ENCODE data around the gene DUSP7. TPM values are rescaled to one million over a fixed set of nuclear protein-coding genes. Genes with fewer than 3 reads are reported as not detected.

DUSP7 gene
- total RNA-seq, 1 donor from 2014 or later: 23.5 TPM

DNA sequence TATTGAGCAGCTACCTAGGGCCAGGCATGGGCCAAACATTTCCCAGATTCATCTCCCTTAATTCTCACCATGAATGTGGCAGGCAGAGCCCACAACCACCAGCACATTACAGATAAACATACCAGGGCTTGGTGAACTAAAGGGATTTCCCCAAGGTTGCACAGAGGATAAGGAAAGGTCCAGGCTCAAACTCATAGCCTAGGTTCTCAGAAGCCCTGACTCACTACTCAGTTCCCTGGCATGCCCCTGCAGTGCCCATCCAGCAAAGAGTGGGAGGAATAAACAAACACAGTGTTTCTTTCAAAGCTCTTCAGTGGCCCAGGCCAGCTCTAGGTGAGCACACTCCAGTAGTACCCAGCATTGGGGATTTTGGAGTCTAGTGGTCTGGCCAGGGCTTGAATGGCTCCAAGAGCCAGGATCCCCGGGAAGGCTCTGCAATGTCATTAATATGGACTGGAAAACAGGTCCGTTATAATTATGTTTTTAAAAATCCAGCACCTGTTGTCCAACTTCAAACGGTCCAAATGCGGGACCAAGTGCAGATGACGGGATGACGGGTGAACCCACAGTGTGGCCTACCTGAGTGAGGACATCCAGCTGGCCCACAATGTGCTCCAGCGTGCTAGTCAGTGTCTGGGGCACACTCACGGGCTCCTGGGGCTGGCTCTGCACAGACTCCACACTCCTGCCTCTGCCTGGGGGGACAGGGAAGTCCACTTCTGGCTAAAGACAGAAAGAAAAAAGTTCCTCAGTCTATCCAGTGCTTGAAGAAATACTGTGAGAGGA is 39.8 kb upstream of the DUSP7 start:
- TF ChIP-seq, protein P1, sequence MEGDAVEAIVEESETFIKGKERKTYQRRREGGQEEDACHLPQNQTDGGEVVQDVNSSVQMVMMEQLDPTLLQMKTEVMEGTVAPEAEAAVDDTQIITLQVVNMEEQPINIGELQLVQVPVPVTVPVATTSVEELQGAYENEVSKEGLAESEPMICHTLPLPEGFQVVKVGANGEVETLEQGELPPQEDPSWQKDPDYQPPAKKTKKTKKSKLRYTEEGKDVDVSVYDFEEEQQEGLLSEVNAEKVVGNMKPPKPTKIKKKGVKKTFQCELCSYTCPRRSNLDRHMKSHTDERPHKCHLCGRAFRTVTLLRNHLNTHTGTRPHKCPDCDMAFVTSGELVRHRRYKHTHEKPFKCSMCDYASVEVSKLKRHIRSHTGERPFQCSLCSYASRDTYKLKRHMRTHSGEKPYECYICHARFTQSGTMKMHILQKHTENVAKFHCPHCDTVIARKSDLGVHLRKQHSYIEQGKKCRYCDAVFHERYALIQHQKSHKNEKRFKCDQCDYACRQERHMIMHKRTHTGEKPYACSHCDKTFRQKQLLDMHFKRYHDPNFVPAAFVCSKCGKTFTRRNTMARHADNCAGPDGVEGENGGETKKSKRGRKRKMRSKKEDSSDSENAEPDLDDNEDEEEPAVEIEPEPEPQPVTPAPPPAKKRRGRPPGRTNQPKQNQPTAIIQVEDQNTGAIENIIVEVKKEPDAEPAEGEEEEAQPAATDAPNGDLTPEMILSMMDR (IDR thresholded peaks at IDR 0.05; ENCODE audit: insufficient read depth, low read length, poor library complexity, severe bottlenecking): no peak
- H3K4me3 ChIP-seq (ENCODE audit: low read depth, low read length): no peak overlapping the region
- DNase-seq (ENCODE audit: low read depth): no peak
- no peaks in the 10 kb centered on the region for H3K27me3 ChIP-seq (ENCODE audit: control insufficient read depth, insufficient read depth, low read length)
- no peaks in the 10 kb centered on the region for H3K36me3 ChIP-seq (ENCODE audit: control insufficient read depth, insufficient read depth, low read length)

DNA sequence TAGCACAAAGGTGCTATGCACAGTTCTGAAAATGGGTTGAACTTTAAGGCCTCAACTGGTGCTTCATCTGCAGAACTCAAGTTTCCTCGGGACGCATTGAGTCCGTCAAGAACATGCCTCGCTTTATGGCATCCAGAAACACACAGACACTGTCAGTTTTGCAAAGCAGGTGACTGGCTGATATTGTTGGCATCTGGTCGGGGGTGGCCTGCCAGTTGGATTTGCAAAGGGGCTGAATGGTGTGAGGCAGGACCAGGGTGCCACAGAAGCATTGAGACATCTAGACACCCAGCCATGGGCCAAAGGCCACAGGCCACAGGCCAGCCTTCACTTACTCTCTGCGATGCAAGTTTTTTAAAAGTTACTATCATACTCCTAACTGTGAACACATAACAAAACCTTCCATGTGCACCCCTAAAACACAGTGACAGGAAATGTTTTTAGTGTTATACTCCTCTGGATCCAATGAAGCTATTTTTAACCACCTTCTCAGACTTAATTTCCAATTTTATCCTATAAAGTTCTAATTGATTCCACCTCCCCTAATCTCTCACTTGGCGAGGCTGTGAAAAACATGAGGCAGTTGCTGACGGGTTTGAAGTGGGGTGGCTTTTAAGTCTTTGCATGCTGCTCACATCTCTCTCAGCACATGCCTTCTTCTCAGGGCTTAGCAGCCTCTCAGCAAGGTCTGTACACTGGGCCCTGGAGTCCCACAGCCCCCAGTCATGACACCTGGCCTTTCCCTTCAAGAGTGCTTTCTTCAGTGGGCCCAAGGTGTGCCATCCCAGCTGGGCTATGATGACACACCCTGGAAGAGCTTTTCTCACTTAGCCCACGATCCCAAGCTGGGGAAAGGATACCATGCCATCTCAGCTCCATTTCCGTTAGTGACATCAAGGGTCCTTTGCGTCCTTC is 38.5 kb upstream of the DUSP7 start:
- H3K36me3 ChIP-seq (ENCODE audit: control insufficient read depth, insufficient read depth, low read length): no peaks in the 10 kb centered on the region
- no peak for DNase-seq (ENCODE audit: low read depth)

DNA sequence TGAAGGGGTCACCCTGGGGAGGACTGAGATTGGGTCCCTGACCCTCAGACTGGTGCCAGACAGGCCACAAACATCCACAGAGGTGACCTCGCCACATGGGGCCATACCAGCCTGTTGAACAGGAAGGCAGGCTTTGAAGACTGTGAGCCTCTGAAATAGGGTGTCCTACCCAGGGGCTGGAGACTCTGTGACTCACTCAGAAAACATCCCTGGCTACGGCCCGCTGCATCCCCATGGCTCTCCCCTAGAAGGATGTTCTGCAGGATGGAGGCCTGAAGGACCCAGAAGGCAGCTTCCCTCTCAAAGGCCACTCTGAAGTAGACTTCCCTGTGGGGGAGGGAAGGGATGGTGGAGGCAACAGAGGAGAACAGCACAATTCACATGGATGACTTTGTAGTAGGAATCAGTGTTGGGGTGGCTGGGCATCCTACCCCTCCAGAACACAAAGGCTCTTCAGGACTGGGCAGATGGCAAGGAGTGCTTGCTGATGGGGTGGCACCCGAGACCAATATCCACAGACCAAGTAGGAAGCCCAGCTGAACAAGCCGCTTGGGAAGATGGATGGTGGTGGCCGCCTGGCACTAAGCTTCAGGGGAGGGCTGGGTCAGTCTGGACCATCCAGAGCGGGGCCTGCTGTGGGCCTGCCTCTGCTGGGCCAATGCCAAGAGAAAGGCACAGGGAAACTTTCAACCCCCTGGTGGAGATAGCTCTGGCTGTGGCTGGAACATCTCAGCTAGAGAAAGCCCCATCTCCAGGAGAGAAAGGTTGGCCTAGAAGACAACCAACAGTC is 37.6 kb upstream of the DUSP7 start:
- peak; percentile 89 for DNase-seq (ENCODE audit: low read depth)
- Histone ChIP-seq H3K27me3 (ENCODE audit: control insufficient read depth, insufficient read depth, low read length) (no peaks in the 10 kb centered on the region), H3K4me3 (ENCODE audit: low read depth, low read length) (no peak overlapping the region), H3K36me3 (ENCODE audit: control insufficient read depth, insufficient read depth, low read length) (no peaks in the 10 kb centered on the region)
- TF ChIP-seq, protein P1 (IDR thresholded peaks at IDR 0.05; ENCODE audit: insufficient read depth, low read length, poor library complexity, severe bottlenecking): no peak

More for the DNA sequence above, 38.5 kb upstream of the DUSP7 start:
- Histone ChIP-seq H3K27me3 (ENCODE audit: control insufficient read depth, insufficient read depth, low read length) (no peaks in the 10 kb centered on the region), H3K4me3 (ENCODE audit: low read depth, low read length) (no peak overlapping the region)
- TF ChIP-seq, protein P1 (IDR thresholded peaks at IDR 0.05; ENCODE audit: insufficient read depth, low read length, poor library complexity, severe bottlenecking): no peak

DNA sequence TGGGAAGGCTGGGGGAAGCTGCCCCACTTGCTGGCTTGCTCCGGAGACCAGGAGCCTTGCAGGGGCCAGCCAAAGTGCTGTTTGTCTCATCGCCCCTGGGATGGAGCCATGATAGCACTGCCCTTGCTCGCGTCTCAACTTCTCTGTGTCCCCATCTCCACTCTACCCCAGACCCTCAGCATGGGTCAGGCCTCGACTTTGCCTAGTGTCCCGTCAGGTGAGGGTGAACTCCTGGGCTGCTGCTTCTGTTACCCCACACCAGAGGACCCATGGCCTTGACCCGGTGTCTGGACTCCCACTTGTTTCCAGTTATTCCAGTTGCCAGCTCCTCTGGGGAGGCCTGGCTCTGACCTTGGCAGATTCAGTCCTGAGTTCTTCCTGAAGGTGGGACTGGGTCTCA is 36.5 kb upstream of the DUSP7 start:
- H3K36me3 ChIP-seq (ENCODE audit: control insufficient read depth, insufficient read depth, low read length): no peaks in the 10 kb centered on the region
- DNase-seq (ENCODE audit: low read depth): no peak
- no peak overlapping the region for H3K4me3 ChIP-seq (ENCODE audit: low read depth, low read length)
- no peaks in the 10 kb centered on the region for H3K27me3 ChIP-seq (ENCODE audit: control insufficient read depth, insufficient read depth, low read length)
- TF ChIP-seq, protein P1 (IDR thresholded peaks at IDR 0.05; ENCODE audit: insufficient read depth, low read length, poor library complexity, severe bottlenecking): no peak

DNA sequence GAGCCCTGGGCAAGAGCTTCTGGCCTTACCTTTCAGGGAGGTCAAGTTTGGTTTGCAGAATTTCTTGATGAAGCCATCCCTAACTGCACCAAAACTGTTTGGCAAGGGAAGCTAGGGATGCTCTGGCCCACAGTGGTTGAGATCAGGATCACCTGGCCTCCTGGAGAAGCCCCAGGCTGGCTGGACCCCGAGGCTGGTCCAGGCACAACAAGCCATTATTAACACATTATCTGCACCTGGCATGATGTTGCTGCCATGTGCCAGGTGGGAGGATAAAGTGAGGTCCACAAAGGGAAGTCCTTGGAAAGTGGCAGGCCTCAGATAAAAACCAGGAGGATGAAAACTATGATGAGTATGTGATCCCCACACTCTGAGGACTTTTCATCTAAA is 35.9 kb upstream of the DUSP7 start:
- TF ChIP-seq, protein P1 (IDR thresholded peaks at IDR 0.05; ENCODE audit: insufficient read depth, low read length, poor library complexity, severe bottlenecking): no peak
- H3K27me3 ChIP-seq (ENCODE audit: control insufficient read depth, insufficient read depth, low read length): no peaks in the 10 kb centered on the region
- no peaks in the 10 kb centered on the region for H3K36me3 ChIP-seq (ENCODE audit: control insufficient read depth, insufficient read depth, low read length)
- no peak for DNase-seq (ENCODE audit: low read depth)
- no peak overlapping the region for H3K4me3 ChIP-seq (ENCODE audit: low read depth, low read length)

Measured in kidney epithelial cell (primary cell).